ENCODE results near the gene NLRP5. TPM values are rescaled to one million over a fixed set of nuclear protein-coding genes. Genes with fewer than 3 reads are reported as not detected.

NLRP5 gene
- total and polyA plus RNA-seq, 2 of the 8 experiments (the other 6 are each of a cell fraction or from before 2014, with no cell fraction given): not detected

- TF ChIP-seq BACH1 (IDR thresholded peaks at IDR 0.05; ENCODE audit: low read length): no peak
Measured at GRCh38 chr19:55940306-55940705, 46.3 kb upstream of the NLRP5 start (continued).

- Histone ChIP-seq H3K4me3 (ENCODE audit: extremely low read depth in 1 of 4, insufficient read depth in 2 of 4, low read depth in 3 of 4, low read length in 4 of 4) (no peak within 1 kb of the TSS), H3K9ac (replicated peaks in 1 of 4; ENCODE audit: extremely low read depth in 1 of 4, low read depth in 3 of 4, low read length in 3 of 4) (no peak within 1 kb of the TSS), H2BK15ac (ENCODE audit: low read length) (no peak within 1 kb of the TSS), H2BK12ac (ENCODE audit: low read depth, low read length) (no peak within 1 kb of the TSS), H3K36me3 (ENCODE audit: control insufficient read depth in 2 of 4, insufficient read depth in 4 of 4, low read length in 3 of 4) (no peaks in the 10 kb centered on the region), H3K79me2 (ENCODE audit: control insufficient read depth in 1 of 2, insufficient read depth in 2 of 2, low read length in 2 of 2) (no peaks in the 10 kb centered on the region), H4K91ac (replicated peaks; ENCODE audit: insufficient read length, low read length) (no peak within 1 kb of the TSS), H3K23me2 (ENCODE audit: low read depth, low read length) (no peaks in the 10 kb centered on the region), H4K8ac (ENCODE audit: extremely low read depth, insufficient read depth, low read length) (no peak within 1 kb of the TSS), H3K18ac (ENCODE audit: extremely low read depth, low read length) (no peak within 1 kb of the TSS), H3K4ac (replicated peaks; ENCODE audit: insufficient read length, low read depth, low read length) (no peak within 1 kb of the TSS), H2AFZ (ENCODE audit: low read length) (no peak within 1 kb of the TSS), H4K5ac (ENCODE audit: insufficient read length, low read depth, low read length) (no peak within 1 kb of the TSS), H2BK20ac (ENCODE audit: low read length) (no peak within 1 kb of the TSS), H2BK5ac (ENCODE audit: low read depth, low read length) (no peak within 1 kb of the TSS), H2AK5ac (ENCODE audit: low read depth, low read length) (no peak within 1 kb of the TSS), H2BK120ac (replicated peaks; ENCODE audit: low read depth, low read length) (no peak within 1 kb of the TSS), H3K4me1 (replicated peaks in 1 of 4; ENCODE audit: control insufficient read depth in 3 of 4, insufficient read depth in 4 of 4, low read length in 3 of 4) (no peaks in the 10 kb centered on the region), H3K14ac (ENCODE audit: insufficient read length) (no peak within 1 kb of the TSS), H3K27ac (ENCODE audit: low read depth, low read length) (no peak within 1 kb of the TSS), H3K4me2 (ENCODE audit: insufficient read depth in 1 of 2, low read depth in 2 of 2, low read length in 2 of 2) (no peak within 1 kb of the TSS), H3K56ac (replicated peaks; ENCODE audit: insufficient read length, low read depth, low read length) (no peak within 1 kb of the TSS), H3K23ac (ENCODE audit: insufficient read length) (no peak within 1 kb of the TSS), H3K27me3 (replicated peaks in 1 of 4; ENCODE audit: control insufficient read depth in 3 of 4, extremely low read depth in 1 of 4, insufficient read depth in 3 of 4, low read length in 3 of 4) (no peaks in the 10 kb centered on the region), H3K9me3 (ENCODE audit: insufficient read depth in 2 of 2, low read depth in 1 of 2, low read length in 1 of 2) (peaks cover 65 to 87% of the 10 kb centered on the region in 2 experiments), H3K79me1 (ENCODE audit: low read depth, low read length) (no peaks in the 10 kb centered on the region), H4K20me1 (replicated peaks in 1 of 2; ENCODE audit: control insufficient read depth in 1 of 2, insufficient read depth in 2 of 2, low read length in 2 of 2) (no peaks in the 10 kb centered on the region)
- TF ChIP-seq SP2 (IDR thresholded peaks at IDR 0.05; ENCODE audit: low read length) (no peak), TCF12 (IDR thresholded peaks at IDR 0.05; ENCODE audit: low read depth, low read length) (no peak), RBBP5 (IDR thresholded peaks at IDR 0.05; ENCODE audit: borderline replicate concordance, low read depth, low read length) (no peak), CTBP2 (IDR thresholded peaks at IDR 0.05; ENCODE audit: borderline replicate concordance, insufficient read depth, insufficient read length, low read length) (no peak), FOSL1 (IDR thresholded peaks at IDR 0.05; ENCODE audit: insufficient read depth, low read depth, low read length) (no peak), TEAD4 (IDR thresholded peaks at IDR 0.05; ENCODE audit: low read depth, low read length) (no peak), RXRA (IDR thresholded peaks at IDR 0.05; ENCODE audit: insufficient read depth, low read depth, low read length) (no peak)
- 79% methylated on average over 8 of the region's 8 CpGs; no CpG with 5 or more reads in 1 of the 2 experiments for WGBS, 2 experiments (ENCODE audit: extremely low coverage in 1 of 2, insufficient coverage in 1 of 2, insufficient read length in 1 of 2, insufficient replicate concordance in 2 of 2, low coverage in 1 of 2, low lambda C conversion rate in 2 of 2, missing lambda C conversion rate in 1 of 2)
- CTCF ChIA-PET (ENCODE audit: partially characterized antibody): no interaction called here
- POLR2A ChIA-PET (ENCODE audit: partially characterized antibody): no interaction called here
- no peak for DNase-seq (ENCODE audit: low read depth in 1 of 2, low spot score in 2 of 2)
- no peak for FAIRE-seq
Measured at GRCh38 chr19:55947532-55947931, 39.0 kb upstream of the NLRP5 start, which contains the start of gene NLRP8. NLRP8 (plus strand) TSS chr19:55947832.
